Left cardiac atrium (tissue), 4 donors: Measurements from ENCODE around the gene TBC1D10A. TPM values are rescaled to one million over a fixed set of nuclear protein-coding genes. Genes with fewer than 3 reads are reported as not detected.

Experiments
- ATAC-seq, 2 donors: fragments of 200-7000 bp; cut with Tn5 transposase; one replicate each; pipeline ENCODE4 v1.9.1; 2020; ENCODE audit warnings: mild to moderate bottlenecking in 2 of 2, moderate library complexity in 2 of 2
- DNase-seq: peaks from one replicate; pipeline ENCODE4 v3.0.0-alpha.2; 2020
- intact Hi-C, 2 donors: fragments of 100-400 bp; cut with DNase I; formaldehyde crosslinking; loops; one replicate each; pipeline versions ENCODE4 v1.14.1 to v1.15.1; 2022 to 2023
- total RNA-seq, 2 donors: library from RNA; stranded (reverse); fragmentation: NEBNext Ultra II Directional; extraction: Animal tissue kit (Norgen Biotek cat#: 25700); gene quantifications; one replicate each; pipeline ENCODE4 v1.2.1, GENCODE V29; 2021
- donor health status: DM: no; HTN: yes; CAD: no.
- donor health status: DM: no; HTN: yes; CAD: no; lungs with severe emphysema.
- donor health status: DM: yes; HTN: yes; CAD: no.
- donor health status: Dilated cardiomyopathy.

TBC1D10A gene
- total RNA-seq, 2 donors from 2014 or later = 11.9 to 12.3 TPM

DNA sequence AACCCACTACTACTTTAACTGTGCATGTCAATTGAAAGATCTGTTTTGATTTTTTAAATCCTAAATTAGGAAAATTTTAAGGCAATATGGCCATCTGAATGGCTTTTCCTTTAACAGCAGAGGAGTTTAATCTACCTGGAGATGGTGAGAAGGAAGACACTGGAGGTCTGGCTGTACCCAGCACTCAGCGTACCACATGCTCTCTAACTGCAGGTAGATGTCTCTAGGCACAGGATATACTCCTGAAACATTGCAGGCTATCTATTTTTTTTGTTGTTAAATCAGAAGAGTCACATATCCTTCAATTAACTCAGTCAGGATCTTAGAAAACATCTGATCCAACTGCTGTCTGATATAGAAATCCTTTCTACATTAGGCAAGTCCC is 20.1 kb downstream of the TBC1D10A start:
- intact Hi-C loops = no loop called here
- no peak for DNase-seq
- no peak for ATAC-seq

- intact Hi-C loops = no loop called here
These were observed 20.7 kb downstream of the TBC1D10A start for GRCh38 chr22:30305906-30306626.

GRCh38 chr22:30305519-30305905 is 21.2 kb downstream of the TBC1D10A start:
- DNase-seq = peak; percentile 81
- intact Hi-C loops = no loop called here
- peak; percentile 67 to 77 for ATAC-seq

More at GRCh38 chr22:30305906-30306626, 20.7 kb downstream of the TBC1D10A start:
- DNase-seq (no peak), ATAC-seq (no peak)

DNA sequence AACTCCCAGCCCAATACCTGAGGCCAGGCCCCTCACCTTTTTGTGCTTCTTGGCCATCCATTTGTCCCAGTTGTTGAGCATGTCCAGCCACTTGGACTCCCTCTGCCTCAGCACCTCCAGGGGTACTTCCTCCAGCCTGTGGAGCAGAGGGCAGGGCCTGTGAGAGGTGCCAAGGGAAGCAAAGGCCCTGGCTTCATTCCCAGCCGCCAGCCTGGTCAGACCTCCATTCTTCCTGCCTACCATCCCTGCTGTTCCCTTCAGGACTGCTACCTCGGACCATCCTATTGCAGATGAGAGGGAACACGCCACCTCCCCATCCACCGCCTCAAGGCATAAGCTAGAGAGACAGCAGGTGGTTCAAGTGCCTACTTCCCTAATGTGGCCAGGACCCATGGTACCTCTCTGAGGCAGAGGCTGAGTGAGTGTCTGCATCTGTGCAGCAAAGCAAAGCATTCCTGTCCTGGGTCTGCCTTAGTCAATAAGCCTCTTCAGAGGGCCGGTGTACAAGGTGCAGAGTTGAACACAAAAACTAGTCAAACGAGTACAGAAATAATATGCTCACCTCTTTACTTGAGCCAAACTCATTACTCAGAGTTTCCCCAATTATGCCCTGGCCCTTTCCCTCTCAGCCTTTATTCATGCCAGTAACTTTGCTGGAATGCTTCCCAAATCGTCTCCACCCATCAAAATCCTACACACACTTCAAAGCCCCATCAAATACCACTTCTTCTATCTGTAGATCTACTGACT is 22.1 kb downstream of the TBC1D10A start:
- peak; percentile 21 to 28 for ATAC-seq
- DNase-seq = peak; percentile 61
- intact Hi-C loops = no loop called here

DNA sequence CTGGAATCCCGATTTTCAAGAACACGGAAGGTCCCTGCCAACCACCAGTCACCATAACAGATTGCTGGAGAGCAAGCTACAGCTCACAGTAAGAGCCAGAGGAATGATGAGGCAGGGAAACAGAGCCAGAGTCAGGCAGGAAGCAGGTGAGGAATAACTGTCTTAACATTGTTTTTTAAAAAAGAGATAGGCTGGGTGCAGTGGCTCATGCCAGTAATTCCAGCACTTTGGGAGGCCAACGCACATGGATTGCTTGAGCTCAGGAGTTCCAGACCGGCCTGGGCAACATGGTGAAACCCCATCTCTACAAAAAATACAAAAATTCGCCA is 24.0 kb downstream of the TBC1D10A start:
- intact Hi-C loops = no loop called here
- ATAC-seq (no peak), DNase-seq (no peak)

GRCh38 chr22:30301995-30302809 is 24.5 kb downstream of the TBC1D10A start:
- DNase-seq = peak; percentile 54

GRCh38 chr22:30299322-30299721 is 27.4 kb downstream of the TBC1D10A start:
- ATAC-seq (no peak), DNase-seq (no peak)
- intact Hi-C loops = no loop called here

More at GRCh38 chr22:30301995-30302809, 24.5 kb downstream of the TBC1D10A start:
- peak; percentile 36 to 41 for ATAC-seq
- intact Hi-C loops = no loop called here

DNA sequence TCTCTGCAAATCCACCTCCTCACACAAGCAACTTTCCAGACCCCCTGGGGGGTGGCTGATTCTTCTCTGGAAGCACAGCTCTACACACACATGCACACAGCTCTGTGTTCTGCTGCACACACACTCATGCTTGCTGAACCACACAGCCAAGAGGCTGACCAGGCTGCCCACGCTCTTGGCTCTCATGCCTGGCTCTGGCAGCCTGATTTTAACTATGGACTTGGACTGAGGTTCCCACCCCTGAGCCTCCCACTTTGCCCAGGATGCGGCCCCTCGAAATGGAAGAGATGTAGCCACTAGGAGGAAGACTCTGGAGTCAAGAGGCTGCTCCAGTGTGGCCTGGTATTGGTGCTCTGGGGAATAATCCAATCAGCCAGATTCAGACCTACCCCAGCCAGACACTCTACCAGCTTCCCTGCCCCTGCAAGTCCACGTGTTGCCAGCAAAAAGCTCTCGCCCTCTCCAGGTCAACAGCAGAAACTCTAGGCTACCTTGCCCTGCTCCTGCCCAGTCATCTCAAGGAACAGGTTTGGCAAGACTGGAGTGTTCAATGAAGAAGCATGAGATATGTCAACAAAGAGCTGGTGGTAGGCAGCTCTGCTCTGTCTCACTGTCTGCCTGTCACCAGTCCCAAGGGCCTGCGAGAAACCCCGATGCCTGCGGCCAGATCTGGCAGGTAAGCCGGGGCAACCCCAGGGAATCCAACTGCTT is 28.6 kb downstream of the TBC1D10A start:
- DNase-seq = no peak
- no peak for ATAC-seq

GRCh38 chr22:30297276-30297990 is 29.3 kb downstream of the TBC1D10A start:
- DNase-seq = no peak
- intact Hi-C loops = no loop called here
- no peak for ATAC-seq

More for the DNA sequence above, 28.6 kb downstream of the TBC1D10A start:
- intact Hi-C loops = no loop called here

DNA sequence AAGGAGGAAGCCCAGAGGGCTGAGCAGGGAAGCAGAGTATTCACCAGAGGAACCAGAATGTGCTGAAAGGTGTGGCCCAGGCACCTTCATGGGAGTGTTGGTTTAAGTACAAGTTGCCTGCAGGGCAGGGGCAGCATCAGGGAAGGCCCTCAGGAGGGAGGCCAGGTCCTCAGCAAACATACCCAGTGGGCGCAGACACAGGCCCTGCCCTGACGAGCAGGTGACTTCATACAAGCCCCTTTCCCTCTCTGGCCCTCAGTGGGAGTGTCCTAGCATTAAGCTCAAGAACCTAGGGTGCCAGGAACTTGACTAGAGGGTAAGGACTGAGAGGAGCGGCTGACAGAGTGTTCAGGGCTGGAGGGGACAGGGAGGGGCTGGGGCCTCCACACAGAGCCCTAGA is 29.9 kb downstream of the TBC1D10A start:
- DNase-seq (no peak), ATAC-seq (no peak)
- intact Hi-C loops = no loop called here

- intact Hi-C loops = no loop called here
These were observed 30.4 kb downstream of the TBC1D10A start for GRCh38 chr22:30296324-30296723.

GRCh38 chr22:30295576-30295975 is 31.2 kb downstream of the TBC1D10A start:
- DNase-seq = no peak
- intact Hi-C loops = no loop called here
- ATAC-seq = no peak

More at GRCh38 chr22:30296324-30296723, 30.4 kb downstream of the TBC1D10A start:
- DNase-seq (no peak), ATAC-seq (no peak)

DNA sequence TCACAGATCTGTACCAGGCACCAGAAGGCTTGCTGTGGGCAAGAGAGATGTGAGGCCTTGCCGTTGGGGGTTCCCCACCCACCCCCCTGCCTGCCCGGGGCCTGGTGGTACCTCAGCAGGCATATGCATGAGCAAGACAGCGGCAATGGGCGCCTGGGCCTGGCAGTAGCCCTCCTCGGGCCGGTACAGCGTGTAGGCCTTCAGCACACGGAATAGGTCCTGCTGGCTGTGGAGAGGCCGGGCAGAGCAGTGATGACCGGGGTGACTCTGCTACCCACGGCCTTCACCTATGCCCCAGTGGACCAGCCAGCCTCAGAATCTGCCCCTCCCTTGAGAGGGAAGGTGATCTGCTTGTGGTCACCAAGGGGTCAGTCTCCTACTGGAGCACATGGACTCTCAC is 31.9 kb downstream of the TBC1D10A start:
- no peak for DNase-seq

GRCh38 chr22:30294066-30294465 is 32.7 kb downstream of the TBC1D10A start:
- ATAC-seq (no peak), DNase-seq (no peak)
- intact Hi-C loops = loop anchor here in 1 of 2 donors (5.0 kb wide), 1 partner anchor 33 kb away; the partner anchor contains the start of gene TBC1D10A

More for the DNA sequence above, 31.9 kb downstream of the TBC1D10A start:
- intact Hi-C loops = loop anchor here in 1 of 2 donors (5.0 kb wide), 1 partner anchor 32 kb away; the partner anchor contains the start of gene TBC1D10A
- ATAC-seq = no peak

DNA sequence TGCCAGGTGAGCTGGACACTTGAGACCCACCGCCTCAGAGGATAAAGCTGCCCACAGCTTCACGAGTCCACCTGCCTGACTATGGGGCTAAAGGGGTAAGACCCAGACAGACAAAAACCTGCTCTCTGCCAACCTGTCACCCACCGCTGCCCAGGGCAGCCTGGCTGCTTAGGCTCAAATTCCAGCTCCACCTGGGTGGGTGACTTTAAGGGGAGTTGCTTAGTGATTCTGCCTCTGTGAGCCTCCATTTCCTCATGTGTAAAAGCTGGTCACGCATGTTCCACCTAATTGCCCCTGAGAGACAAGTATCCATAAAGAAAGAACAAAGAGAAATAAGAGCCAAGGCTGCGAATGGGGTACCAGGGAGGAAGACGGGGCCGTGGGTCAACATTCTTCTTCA is 33.7 kb downstream of the TBC1D10A start:
- ATAC-seq (no peak), DNase-seq (no peak)
- intact Hi-C loops = loop anchor here in 1 of 2 donors (5.0 kb wide), 1 partner anchor 34 kb away; the partner anchor contains the start of gene TBC1D10A

DNA sequence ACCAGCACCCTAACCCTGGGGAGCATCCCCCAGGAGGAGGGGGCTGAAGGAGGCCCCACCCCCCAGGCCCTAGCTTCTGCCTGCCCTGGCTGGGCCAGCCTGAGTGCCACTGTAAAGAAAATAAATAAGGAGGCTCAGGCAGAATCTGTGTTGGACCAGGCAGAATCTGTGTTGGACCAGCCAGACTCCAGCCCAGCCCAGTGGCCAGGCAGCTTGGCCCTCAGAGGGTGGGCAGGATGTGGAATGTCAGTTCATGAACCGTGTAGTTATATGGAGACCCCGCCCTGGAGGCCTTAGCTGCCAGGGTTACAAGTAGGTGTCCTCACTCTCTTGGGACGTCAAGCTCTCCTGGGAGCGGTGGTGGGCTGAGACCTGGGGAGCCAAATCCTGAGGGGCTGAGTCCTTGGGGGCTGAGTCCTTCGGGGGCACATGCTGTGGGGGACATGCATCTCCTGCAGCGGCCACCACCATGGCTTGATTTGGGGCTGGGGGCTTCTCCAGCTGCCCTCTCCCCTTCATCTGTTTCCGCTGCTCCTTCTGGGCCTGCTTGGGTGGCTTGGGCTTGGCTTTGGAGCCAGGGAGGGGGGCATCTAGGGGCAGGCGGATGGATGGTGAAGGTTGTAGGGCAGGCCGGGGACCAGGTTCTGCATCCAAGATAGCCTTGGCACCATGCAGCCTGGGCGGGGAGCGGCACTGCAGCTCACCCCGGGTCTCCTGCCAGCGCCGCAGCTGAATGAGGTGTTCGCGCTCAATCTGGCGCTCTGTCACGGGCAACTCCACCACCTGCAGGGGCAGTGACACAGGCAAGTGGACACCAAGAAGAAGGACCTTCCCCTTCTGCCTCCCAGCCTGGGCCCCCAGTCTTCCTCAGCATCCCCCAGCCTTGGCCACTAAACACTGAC is 34.4 kb downstream of the TBC1D10A start:
- DNase-seq (no peak), ATAC-seq (no peak)
- intact Hi-C loops = loop anchor here in 1 of 2 donors (5.0 kb wide), 1 partner anchor 35 kb away; the partner anchor contains the start of gene TBC1D10A
